ENCODE measurements around the gene ASB1.
"Not testable (repeated sequence)": the region's sequence is repeated elsewhere in the genome, so short reads cannot be mapped to it uniquely, and the experiment has no call there.

The ASB1 gene

DNA sequence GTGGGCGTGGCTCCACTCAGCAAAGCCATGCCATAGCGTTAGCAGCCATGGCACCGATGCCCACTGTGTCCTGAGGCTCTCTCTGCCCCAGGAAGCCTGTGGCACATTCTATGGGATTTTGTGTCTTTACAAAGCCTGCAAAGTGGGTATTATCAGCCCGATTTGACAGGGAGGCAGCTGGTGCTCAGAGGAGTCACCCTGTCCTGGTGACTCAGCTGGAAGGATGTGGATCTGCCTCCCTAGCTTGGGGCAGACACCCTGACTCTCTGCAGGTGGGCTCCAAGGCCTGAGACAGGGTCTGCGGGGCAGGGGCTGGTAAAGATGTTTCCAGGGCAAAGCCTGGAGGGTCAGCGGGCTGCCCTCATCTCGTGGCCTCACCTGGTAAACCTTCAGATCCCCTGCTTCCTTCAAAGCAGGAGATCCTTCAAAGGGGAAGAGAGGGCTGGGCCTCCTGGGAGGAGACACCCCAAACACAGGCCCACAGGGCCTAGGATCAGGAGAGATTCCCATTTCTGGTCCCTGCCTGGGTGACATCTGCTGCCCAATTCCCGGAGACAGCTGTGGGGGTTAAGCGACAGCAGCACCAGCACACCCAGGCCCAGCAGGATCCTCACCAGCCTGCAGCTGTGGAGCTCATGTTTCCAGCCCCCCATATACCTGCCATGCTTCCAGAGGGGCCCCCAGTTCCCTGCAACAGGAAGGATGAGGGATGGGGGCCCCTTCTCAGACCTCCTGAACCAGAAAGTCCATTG, 3.0 kb upstream of the ASB1 start:
- no peak for DNase-seq (ENCODE audit: low read depth)

DNA sequence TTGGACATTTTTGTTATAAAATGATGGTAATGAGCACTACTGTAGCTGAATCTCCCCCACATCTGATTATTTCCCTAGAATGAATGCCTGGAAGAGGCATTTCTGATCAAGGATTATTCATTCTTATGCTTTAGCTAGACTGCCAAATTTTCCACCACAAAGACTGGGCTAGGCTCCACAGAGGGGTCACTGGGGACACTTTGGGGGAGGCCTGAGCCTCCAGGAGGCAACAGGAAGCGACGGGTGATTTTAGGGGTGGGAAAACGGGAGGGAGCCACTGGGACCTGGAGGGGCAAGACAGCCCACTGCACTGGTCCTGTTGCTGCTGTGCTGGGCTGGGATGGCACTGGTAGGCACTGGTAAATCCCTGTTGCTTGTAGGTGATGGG, 2.4 kb upstream of the ASB1 start:
- DNase-seq (ENCODE audit: low read depth): no peak

DNA sequence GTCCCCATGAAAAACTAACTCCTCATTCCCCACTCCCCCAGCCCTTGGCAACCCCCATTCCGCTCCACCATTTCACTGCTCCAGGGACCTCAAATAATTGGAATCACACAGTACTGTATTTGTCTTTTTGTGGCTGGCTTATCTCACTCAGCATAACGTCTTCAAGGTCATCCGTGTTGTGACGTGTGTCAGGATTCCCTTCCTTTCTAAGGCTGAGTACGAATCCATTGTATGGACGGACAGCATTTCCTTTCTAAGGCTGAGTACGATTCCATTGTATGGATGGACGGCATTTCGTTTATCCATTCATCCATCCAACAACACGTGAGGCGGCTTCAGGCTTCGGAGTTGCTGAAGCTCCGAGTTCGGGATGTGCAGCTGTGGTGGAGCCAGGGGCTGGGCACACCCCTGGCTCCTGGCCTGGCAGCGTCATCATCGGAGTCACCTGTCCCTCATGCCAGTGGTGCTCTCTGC, 1.2 kb upstream of the ASB1 start:
- no peak for DNase-seq (ENCODE audit: low read depth)

DNA sequence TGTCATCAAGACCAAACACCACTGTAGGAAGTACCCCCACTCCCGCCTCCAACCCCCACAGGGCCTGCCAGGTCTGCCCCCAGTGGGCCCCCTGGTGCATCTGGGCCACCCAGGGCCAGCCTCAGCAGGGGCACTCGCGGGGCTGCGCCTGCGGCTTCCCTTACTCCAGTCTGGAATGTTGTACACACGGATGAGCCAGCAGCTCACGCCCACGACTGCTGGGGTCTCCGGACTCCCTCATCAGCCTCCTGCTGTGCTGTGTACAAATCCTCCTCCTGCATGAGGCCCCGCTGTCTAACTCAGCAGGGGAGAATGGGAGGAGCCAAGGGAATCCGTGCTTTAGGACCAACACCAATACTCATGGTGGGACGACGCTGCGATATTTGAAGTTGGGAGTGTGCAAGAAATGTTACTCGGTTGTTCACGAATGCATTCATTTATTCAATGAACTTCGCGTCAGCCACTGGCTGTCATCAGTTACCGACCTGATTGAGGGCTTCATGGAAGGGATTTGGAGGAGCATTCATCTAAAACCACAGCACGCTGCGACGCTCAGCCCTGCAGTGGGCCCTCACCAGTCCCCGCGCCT, 654 bp upstream of the ASB1 start:
- no peak for DNase-seq (ENCODE audit: low read depth)

DNA sequence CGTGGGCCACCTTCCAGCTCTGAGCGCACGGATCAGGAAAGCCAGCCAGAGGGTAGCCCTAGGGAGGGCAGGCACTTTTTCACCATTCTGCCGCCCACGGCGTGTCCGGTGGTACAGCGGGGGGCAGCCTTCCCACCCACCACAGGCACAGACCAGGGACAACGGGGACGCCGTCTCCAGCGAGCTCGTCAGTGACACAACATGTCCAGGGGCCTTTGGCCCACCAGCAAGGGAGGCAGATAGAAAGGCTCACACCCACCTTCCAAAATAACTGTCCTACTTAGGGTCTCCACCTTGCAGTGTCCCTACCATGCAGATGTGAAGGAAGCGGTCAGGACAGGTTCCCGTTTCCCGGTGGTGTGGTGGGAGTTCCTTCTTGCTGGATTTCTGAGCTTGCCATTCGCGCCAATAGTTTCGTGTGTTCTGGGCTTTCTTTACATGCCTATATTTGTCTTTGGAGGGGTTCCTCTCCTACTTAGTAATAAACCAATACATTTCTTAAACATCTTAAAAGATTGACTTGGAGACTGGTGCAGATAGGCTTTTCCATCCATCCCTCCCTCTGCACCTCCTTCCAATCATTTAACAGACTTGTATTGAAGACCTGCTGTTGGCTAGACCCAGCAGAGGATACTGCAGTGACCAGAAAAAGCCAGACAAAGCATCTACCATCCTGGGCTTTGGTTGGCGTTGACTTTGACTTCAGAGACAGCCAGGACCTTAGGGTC, 872 bp downstream of the ASB1 start:
- DNase-seq (ENCODE audit: low read depth): no peak

DNA sequence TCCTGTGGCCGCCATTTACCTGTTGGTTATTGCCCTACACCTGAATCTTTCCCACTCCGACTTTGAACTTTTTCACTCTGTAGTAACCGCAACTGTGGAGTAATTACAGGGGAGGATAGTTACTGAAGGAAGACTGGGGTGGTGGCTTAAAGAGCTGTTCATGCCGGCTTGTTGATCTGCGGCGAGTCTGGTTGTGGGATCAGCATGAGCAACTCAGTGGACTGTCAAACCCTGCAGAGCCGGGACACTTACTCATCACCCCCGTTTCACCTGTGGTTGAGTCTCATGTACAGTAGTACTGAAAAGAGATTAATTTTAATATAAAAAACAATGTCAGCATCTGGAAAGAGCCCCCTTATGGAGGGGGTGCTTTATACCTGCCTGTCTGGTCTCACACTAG, 2.1 kb downstream of the ASB1 start:
- no peak for DNase-seq (ENCODE audit: low read depth)

DNA sequence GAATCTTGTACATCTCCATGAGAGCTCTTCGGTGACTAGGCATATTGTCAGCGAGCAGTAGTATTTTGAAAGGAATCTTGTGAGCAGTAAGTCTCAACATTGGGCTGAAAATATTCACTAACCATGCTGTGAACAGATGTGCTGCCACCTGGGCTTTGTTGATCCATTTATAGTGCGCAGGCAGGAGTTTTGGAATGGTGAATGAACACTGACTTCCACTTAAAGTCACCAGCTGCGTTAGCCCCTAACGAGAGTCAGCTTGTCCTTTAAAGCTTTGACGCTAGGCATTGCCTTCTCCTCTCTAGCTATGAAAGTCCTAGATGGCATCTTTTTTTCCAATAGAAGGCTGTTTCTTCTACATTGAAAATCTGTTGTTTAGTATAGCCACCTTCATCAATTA, 4.1 kb downstream of the ASB1 start:
- DNase-seq (ENCODE audit: low read depth): no peak

DNA sequence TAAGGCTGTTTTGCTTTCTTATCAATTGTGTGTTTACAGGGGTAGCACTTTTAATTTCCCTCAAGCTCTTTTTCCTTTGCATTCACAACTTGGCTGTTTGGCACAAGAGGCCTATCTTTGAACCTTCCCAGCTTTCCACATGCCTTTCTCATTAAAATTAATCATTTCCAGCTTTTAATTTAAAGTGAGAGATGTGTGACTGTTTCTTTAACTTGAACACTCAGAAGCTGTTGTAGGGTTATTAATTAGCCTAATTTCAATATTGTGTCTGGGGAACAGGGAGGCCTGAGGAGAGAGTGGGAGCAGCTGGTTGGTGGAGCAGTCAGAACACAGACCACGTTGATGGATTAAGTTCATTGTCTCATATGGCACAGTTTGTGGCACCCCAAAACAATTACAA, 4.7 kb downstream of the ASB1 start:
- no peak for DNase-seq (ENCODE audit: low read depth)

DNA sequence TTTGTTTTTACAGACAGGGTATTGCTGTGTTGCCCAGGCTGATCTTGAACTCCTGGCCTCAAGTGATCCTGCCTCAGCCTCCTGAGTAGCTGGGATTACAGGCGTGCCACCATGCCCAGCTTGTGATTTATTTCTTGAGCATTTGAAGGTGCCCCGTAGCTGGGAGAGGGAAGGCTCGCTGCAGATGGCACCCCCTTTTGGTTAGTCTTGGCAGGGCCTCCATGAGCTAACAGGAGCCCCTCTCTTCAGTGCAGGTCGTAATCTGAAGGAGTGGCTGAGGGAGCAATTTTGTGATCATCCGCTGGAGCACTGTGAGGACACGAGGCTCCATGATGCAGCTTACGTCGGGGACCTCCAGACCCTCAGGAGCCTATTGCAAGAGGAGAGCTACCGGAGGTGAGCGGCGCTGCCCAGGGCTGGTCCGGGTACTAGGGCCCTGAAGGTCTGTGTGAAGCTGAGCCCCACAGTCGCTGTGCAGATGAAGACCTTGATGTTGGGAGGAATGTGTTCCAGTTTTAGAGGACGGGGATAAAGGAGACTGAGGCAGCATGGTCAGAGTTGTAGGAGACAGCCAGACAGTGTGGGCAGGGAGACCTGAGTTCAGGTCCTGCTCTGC, 6.7 kb downstream of the ASB1 start:
- no peak for DNase-seq (ENCODE audit: low read depth)

DNA sequence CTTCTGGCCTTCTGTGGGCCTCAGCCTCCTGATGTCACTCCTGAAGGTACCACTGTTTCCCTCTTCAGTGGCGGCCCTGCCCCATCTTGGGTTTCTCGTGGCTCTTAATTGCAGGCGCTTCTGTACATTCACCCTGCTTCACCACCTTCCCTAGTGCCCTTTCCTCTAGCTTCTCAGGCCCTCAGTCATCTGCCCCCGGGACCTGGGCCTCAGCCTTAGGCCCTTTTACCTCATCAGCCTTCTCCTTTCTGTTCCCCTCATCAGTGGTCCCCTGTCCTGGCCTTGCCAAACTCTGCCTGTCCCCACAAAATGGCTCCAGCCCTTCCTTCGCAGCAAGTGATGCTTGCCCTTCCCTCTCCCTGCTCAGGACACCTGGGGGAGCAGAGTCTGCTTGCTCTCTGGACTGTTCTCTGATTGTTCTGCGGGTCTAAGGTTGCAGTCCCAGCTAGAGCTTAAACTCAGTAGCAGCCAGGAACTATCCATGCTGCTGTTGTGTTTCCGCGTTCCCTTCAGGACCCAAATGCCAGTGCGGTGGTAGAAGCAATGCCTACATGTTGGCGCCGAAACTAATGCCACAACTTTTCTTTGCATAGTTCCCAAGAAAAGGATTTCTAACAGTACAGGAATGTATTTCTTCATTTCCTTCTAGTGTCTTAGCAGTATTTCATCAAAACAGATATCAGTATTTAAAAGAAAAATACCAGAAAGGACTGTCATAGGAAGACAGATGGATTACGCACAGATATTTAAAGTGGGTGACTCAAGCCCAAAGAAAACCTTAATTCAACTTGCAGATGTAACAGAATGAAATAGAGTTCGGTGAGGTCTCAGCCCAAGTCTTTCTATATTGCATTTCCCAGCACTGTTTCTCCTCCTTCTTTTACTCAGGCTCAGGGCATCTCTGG, 7.5 kb downstream of the ASB1 start:
- DNase-seq (ENCODE audit: low read depth): peak; percentile 98

DNA sequence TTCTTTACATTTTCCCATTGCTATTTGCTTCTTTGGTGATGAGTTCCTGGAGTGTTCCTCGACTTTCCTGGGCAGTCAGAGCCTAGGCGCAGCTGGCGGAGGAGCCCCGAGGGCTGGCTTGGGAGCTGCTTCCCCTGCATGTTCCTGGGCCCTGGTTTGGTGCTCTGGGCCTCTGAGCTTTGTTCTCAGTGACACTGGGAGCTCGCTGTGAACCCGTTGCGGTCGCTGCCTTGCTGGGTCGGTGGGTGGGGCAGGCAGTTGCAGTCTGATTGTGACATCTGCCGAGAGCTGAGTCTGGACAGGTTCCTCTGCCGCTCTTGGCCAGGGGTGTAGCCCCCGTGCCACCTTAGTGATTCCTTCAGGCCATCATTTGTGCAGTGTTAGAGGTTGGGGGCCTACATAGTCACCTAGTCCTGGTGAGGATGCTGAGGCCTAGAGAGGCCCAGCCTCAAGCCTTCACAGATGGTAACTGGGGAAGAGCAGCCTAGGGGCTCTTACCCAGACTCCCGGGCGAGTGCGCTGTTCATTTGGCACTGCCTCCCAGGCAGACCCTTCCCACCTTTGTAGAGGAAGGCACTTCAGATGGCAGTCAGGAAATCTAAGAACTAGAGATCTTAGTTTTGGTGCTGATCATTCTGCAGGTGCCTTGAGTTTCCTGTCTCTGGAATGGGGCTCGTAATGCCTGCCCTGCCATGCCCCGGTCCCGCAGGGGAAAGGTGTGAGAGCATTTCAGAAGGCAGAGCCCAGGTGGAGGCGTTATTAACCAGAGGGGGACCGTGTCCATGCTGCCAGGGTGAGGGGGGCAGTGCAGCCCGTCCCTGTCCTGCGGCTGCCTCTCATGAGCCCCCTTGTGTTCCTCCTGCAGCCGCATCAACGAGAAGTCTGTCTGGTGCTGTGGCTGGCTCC, 8.4 kb downstream of the ASB1 start:
- DNase-seq (ENCODE audit: low read depth): no peak

DNA sequence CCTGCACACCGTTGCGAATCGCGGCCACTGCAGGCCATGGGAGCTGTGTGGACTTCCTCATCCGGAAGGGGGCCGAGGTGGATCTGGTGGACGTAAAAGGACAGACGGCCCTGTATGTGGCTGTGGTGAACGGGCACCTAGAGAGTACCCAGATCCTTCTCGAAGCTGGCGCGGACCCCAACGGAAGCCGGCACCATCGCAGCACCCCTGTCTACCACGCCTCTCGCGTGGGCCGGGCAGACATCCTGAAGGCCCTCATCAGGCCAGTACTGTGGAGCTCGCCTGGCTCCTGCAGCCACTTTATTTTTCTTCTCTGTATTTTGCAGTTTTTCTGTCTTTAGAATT, 9.0 kb downstream of the ASB1 start:
- no peak for DNase-seq (ENCODE audit: low read depth)

DNA sequence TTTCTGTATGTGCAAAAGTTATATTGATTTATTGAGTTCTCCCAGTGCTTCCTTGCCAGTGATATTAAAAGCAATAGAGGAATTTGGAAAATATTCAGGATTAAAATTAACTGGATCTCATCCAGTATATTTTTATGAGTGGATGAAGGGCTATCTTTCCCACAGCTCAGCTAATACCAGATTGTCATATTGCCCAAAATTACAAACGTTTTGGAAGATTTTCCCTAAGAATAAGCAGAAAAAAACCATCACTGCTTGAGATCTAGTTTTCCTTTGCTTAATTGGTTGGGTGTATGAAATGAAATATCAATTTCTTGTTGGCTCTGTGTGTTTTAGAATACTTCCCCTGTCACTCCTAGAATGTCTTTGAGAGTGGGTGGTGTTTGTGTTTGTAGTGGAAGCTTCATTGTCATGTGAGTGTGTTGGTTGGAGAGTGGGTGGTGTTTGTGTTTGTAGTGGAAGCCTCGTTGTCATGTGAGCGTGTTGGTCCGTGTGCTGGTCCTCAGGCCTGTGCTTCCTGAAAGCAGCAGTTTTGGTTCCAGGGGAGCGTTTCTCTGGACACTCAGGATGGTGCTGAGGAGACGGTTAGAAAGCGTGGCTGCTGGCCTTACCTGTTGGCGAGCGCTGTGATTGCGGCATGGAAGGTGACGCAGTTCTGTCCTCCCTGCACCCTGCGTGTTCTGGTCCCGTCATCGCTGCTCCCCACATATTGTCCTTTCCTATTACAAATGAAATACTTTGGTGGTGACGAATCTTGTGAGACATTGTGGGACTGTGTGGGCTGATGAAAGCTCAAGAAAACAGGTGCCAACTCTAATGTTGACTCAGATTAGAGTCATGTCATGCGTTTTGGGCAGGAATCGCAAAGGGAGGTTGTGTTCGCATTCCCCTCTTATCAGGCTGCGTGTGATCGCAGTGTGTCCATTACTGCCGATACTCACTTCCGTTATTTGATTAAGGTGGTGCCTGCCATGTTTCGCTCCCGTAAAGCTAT, 12.4 kb downstream of the ASB1 start:
- peak; percentile 100 for DNase-seq (ENCODE audit: low read depth)

DNA sequence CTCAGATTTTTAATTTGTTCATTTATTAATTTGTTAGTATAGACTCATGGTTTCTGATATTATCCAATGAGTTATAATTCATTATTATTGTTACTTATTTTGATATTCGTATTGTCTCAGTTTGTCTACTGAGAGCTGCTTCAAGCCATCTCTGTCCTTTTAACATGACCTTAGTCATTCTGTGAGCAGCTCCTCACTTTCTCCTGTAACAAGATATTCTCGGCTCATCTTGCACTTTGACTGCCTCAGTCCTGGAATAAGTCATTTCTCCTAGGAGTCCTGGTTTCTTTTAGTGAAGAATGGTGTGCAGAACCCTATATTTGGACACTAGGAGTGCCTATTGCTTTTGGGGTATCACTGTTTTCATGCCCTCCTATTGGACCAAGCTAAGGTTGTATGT, 13.2 kb downstream of the ASB1 start:
- DNase-seq (ENCODE audit: low read depth): no peak

DNA sequence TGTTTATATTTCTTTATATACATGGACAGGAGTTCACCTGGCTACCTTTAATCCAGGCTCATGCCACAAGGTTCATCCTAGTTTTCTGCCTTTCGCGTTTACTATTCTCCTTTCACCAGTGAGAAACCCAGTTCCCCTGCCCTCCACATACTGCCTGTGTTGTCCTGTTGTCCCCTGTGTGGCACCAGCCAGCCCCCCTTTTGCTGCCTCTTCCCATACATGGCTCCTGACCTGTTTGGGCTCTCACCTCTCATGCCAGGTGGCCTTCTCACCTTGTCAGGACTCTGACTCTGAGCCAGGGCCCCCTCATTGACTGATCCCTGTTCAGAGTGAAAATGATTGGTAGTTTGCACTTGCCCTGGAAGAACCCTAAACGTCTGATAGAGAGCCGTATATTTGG, 13.6 kb downstream of the ASB1 start:
- no peak for DNase-seq (ENCODE audit: low read depth)

DNA sequence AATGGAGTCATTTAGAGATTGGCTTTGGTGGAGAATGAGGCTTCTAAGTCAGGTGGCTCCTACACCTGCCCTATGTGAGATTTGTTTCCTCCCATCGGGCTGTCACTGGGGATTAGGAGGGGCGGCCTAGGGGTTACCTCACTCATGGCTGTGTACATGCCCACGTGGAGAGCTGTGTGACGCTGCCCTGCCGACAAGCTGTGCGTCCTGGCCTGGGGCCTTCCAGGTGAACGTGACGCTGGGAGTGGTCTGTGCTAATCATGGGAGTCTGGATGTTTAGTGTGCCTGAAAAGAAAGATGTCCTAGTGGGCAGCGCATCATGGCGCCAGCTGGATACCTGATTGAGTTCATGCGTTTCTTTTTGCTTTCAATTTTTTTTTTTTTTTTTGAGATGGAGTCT, 14.0 kb downstream of the ASB1 start:
- no peak for DNase-seq (ENCODE audit: low read depth)

DNA sequence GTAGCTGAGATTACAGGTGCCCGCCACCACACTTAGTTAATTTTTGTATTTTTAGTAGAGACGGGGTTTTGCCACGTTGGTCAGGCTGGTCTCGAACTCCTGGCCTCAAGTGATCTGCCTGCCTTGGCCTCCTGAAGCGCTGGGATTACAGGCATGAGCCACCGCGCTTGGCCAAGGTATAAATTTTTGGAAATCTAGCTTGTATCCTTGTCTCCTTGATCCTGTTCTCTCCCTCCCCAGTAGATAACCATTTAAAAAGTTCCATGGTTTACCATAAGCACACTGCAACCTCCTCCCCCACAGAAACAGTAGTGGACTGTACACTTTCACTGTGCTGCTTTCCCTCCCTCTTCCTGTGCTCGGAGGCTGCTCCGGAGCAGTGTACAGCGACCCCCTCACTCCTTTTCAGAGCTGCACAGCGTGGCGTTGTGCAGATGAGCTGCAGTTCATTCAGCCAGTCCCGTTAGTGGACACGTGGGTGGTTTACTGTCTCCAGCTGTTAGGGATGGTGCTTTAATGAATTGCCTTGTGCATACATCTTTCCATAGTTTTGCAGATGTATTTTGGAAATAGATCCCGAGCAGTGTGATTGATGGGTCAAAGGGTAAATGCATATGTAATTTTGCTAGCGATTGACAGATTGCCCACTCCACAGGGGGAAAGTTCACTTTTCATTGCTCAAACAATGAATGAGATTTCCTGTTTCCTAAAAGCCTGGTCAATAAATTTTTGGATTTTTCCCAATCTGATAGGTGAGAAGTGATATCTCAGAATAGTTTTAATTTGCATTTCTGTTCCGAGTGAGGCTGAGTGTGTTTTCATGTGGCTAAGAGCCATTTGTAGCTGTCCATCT, 14.8 kb downstream of the ASB1 start:
- no peak for DNase-seq (ENCODE audit: low read depth)

DNA sequence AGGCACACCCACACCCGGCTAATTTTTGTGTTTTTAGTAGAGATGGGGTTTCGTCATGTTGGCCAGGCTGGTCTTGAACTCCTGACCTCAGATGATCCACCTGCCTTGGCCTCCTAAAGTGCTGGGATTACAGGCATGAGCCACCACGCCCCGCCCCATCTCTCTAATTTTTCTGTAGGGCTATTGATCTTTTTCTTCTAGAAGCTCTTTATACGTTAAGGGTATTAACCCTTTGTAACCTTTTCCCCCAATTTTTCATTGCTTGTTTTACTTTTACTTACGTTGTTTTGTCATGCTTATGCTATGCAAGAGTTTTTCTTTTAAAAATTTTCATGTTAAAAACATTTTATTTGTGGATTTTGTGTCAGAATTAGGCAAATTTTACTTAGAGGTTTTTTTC, 15.5 kb downstream of the ASB1 start:
- DNase-seq (ENCODE audit: low read depth): not testable (repeated sequence)

DNA sequence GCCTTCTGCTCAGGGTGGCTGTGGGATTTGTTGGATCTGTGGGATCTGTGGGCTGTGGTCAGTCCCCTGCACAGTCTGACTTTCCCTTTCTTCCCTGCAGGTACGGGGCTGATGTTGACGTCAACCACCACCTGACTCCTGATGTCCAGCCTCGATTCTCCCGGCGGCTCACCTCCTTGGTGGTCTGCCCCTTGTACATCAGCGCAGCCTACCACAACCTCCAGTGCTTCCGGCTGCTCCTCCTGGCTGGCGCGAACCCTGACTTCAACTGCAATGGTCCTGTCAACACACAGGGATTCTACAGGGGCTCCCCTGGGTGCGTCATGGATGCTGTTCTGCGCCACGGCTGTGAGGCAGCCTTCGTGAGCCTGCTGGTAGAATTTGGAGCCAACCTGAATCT, 17.5 kb downstream of the ASB1 start:
- DNase-seq (ENCODE audit: low read depth): no peak

All from HS-5 (cell line).